CD14-positive monocyte (primary cell): ENCODE measurements around the gene PLCB1. TPM values are rescaled to one million over a fixed set of nuclear protein-coding genes. Genes with fewer than 3 reads are reported as not detected.

Experiments
- DNase-seq, 3 donors: peaks; one replicate each; pipeline ENCODE4 v3.0.0-alpha.2; 2011 to 2022
- H2AFZ ChIP-seq: 2 replicates; pipeline ENCODE4 v1.6.0; 2012; ENCODE audit warnings: mild to moderate bottlenecking, low read depth, low read length, inconsistent platforms; ENCODE audit not compliant: insufficient read depth, poor library complexity, severe bottlenecking
- H3K27ac ChIP-seq, 2 donors: 1 replicate in 1 of 2; 2 replicates in 1 of 2; pipeline ENCODE4 v1.5.1; 2012 to 2013; ENCODE audit warnings: low read length in 2 of 2, control low read depth in 1 of 2, inconsistent platforms in 1 of 2, low read depth in 1 of 2, mild to moderate bottlenecking in 1 of 2
- H3K27me3 ChIP-seq, 2 donors: one replicate each; pipeline versions ENCODE4 v1.6.0 to v1.6.1; 2011 to 2013; ENCODE audit warnings: low read length in 2 of 2; ENCODE audit not compliant: control insufficient read depth in 2 of 2, insufficient read depth in 2 of 2
- H3K36me3 ChIP-seq, 2 donors: replicated peaks in 1 of 2; 1 replicate in 1 of 2; 2 replicates in 1 of 2; pipeline versions ENCODE4 v1.5.1 to v1.6.1; 2012 to 2013; ENCODE audit warnings: low read length in 2 of 2, control low read depth in 1 of 2, inconsistent platforms in 1 of 2, mild to moderate bottlenecking in 1 of 2; ENCODE audit not compliant: insufficient read depth in 2 of 2, control insufficient read depth in 1 of 2
- H3K4me1 ChIP-seq, 2 donors: 1 replicate in 1 of 2; 2 replicates in 1 of 2; pipeline versions ENCODE4 v1.5.1 to v1.6.1; 2012 to 2013; ENCODE audit warnings: low read length in 2 of 2, control low read depth in 1 of 2, inconsistent platforms in 1 of 2, mild to moderate bottlenecking in 1 of 2, moderate library complexity in 1 of 2; ENCODE audit not compliant: insufficient read depth in 2 of 2, control insufficient read depth in 1 of 2
- H3K4me2 ChIP-seq: replicated peaks from 2 replicates; pipeline ENCODE3; 2012; ENCODE audit warnings: low read length, moderate library complexity, mild to moderate bottlenecking; ENCODE audit not compliant: poor library complexity, severe bottlenecking; ENCODE audit errors: extremely low read depth
- H3K4me3 ChIP-seq, 3 experiments: fragments of 200-600 bp in 1 of 3; sonication (generic) in 1 of 3; replicated peaks in 1 of 3; 1 replicate in 2 of 3; 2 replicates in 1 of 3; pipeline ENCODE4 v1.5.1; 2011 to 2013; ENCODE audit warnings: low read length in 3 of 3, mild to moderate bottlenecking in 3 of 3, control low read depth in 2 of 3, low read depth in 2 of 3, inconsistent platforms in 1 of 3, moderate library complexity in 1 of 3
- H3K79me2 ChIP-seq: 2 replicates; pipeline ENCODE4 v1.6.0; 2012; ENCODE audit warnings: mild to moderate bottlenecking, control low read depth, inconsistent platforms, low read length, moderate library complexity; ENCODE audit not compliant: insufficient read depth
- H3K9ac ChIP-seq: 2 replicates; pipeline ENCODE4 v1.6.0; 2017; ENCODE audit warnings: low read length, mild to moderate bottlenecking; ENCODE audit not compliant: insufficient read depth, poor library complexity, severe bottlenecking
- H3K9me3 ChIP-seq, 2 donors: replicated peaks in 1 of 2; 1 replicate in 1 of 2; 2 replicates in 1 of 2; pipeline versions ENCODE4 v1.5.1 to v1.6.1; 2012 to 2013; ENCODE audit warnings: low read length in 2 of 2, control low read depth in 1 of 2; ENCODE audit not compliant: control insufficient read depth in 1 of 2, insufficient read depth in 1 of 2
- H4K20me1 ChIP-seq: 2 replicates; pipeline ENCODE4 v1.6.0; 2012; ENCODE audit warnings: mild to moderate bottlenecking, low read length, control low read depth, moderate library complexity; ENCODE audit not compliant: insufficient read depth
- H3K27ac Mint-ChIP-seq, 7 donors: one replicate each; pipeline ENCODE4 v1.8.0; 2020; ENCODE audit warnings: mild to moderate bottlenecking in 7 of 7, mixed read lengths in 7 of 7, moderate library complexity in 6 of 7, inconsistent platforms in 2 of 7
- H3K27me3 Mint-ChIP-seq, 3 donors: one replicate each; pipeline ENCODE4 v1.8.0; 2021 to 2022; ENCODE audit warnings: low read depth in 3 of 3, mild to moderate bottlenecking in 3 of 3, mixed read lengths in 3 of 3, moderate library complexity in 3 of 3, inconsistent platforms in 1 of 3
- H3K36me3 Mint-ChIP-seq, 2 donors: one replicate each; pipeline ENCODE4 v1.8.0; 2020; ENCODE audit warnings: mixed read lengths in 2 of 2, inconsistent platforms in 1 of 2, mild to moderate bottlenecking in 1 of 2
- H3K4me1 Mint-ChIP-seq: one replicate; pipeline ENCODE4 v1.8.0; 2020; ENCODE audit warnings: mild to moderate bottlenecking, mixed read lengths
- H3K4me3 Mint-ChIP-seq, 2 donors: one replicate each; pipeline ENCODE4 v1.8.0; 2020; ENCODE audit warnings: mild to moderate bottlenecking in 2 of 2, mixed read lengths in 2 of 2, moderate library complexity in 1 of 2
- H3K9me3 Mint-ChIP-seq, 7 donors: one replicate each; pipeline ENCODE4 v1.8.0; 2020 to 2022; ENCODE audit warnings: mixed read lengths in 7 of 7, mild to moderate bottlenecking in 6 of 7, moderate library complexity in 6 of 7, inconsistent platforms in 2 of 7
- CTCF ChIP-seq: fragments of 200-600 bp; IDR thresholded peaks from one replicate; pipeline ENCODE4 v1.8.0; 2022; ENCODE audit warnings: antibody characterized with exemption, mild to moderate bottlenecking
- WGBS: methylation state at CpG from one replicate; pipeline ENCODE4 v1.1.5; 2013; ENCODE audit warnings: missing lambda C conversion rate; ENCODE audit not compliant: insufficient coverage; 5-methylcytosine and 5-hydroxymethylcytosine counted together
- intact Hi-C, 2 donors: fragments of 100-400 bp; cut with micrococcal nuclease; formaldehyde crosslinking; loops; one replicate each; pipeline versions ENCODE4 v1.15.0 to v1.15.1; 2023
- polyA plus RNA-seq, 3 donors: library from polyadenylated mRNA; depleted of rRNA in 1 of 3; unstranded in 2 of 3; stranded (reverse) in 1 of 3; fragments of 300-500 nt in 2 of 3; fragments of >200 nt in 1 of 3; fragmentation: Illumina TruSeq in 2 of 3; gene quantifications; 1 replicate in 2 of 3; 2 replicates in 1 of 3; pipeline ENCODE4 v1.2.3, GENCODE V29; 2012 to 2021

PLCB1 gene
- polyA plus RNA-seq, 3 donors = 8.6 to 16.4 (median 13.2) TPM

- Histone ChIP-seq H3K4me1 (peaks cover 23 to 30% of the 10 kb centered on the region in 2 donors), H3K4me2 (no peak overlapping the region), H3K9ac (no peak overlapping the region), H3K4me3 (no peak overlapping the region), H2AFZ (no peak overlapping the region), H3K79me2 (peaks cover 26% of the 10 kb centered on the region), H3K27ac (no peak overlapping the region), H4K20me1 (peaks cover 22% of the 10 kb centered on the region), H3K27me3 (no peaks in the 10 kb centered on the region), H3K9me3 (no peaks in the 10 kb centered on the region), H3K36me3 (no peaks in the 10 kb centered on the region)
- intact Hi-C loops = no loop called here
- Mint-ChIP-seq H3K4me1 (peaks cover 24% of the 10 kb centered on the region), H3K4me3 (no peak overlapping the region), H3K27ac (no peak overlapping the region), H3K9me3 (peaks cover 0 to 1% (median 0%) of the 10 kb centered on the region in 7 donors), H3K36me3 (peaks cover 2 to 3% of the 10 kb centered on the region in 2 donors), H3K27me3 (peaks cover 0 to 1% (median 0%) of the 10 kb centered on the region in 3 donors)
- DNase-seq = no peak
- TF ChIP-seq CTCF = no peak
- WGBS = no CpG with 5 or more reads among the region's 8 CpGs
These were observed 83.3 kb downstream of the PLCB1 start for GRCh38 chr20:8215361-8215781.

GRCh38 chr20:8216375-8217200 is 84.5 kb downstream of the PLCB1 start:
- H2AFZ ChIP-seq = no peak overlapping the region
- H3K27ac Mint-ChIP-seq = no peak overlapping the region
- intact Hi-C loops = no loop called here
- no peaks in the 10 kb centered on the region for H3K36me3 ChIP-seq
- peaks cover 26% of the 10 kb centered on the region for H4K20me1 ChIP-seq
- no peaks in the 10 kb centered on the region for H3K27me3 ChIP-seq
- H3K4me3 Mint-ChIP-seq = no peak overlapping the region
- no peaks in the 10 kb centered on the region for H3K9me3 ChIP-seq
- peaks cover 23 to 30% of the 10 kb centered on the region in 2 donors for H3K4me1 ChIP-seq
- H3K4me3 ChIP-seq = no peak overlapping the region
- H3K27ac ChIP-seq = no peak overlapping the region
- peaks cover 0 to 1% (median 0%) of the 10 kb centered on the region in 3 donors for H3K27me3 Mint-ChIP-seq
- peaks cover 22% of the 10 kb centered on the region for H3K79me2 ChIP-seq
- no peak overlapping the region for H3K9ac ChIP-seq
- no CpG with 5 or more reads among the region's 5 CpGs for WGBS
- no peak overlapping the region for H3K4me2 ChIP-seq
- no peak for TF ChIP-seq CTCF
- peaks cover 0 to 1% (median 0%) of the 10 kb centered on the region in 7 donors for H3K9me3 Mint-ChIP-seq
- peaks cover 25% of the 10 kb centered on the region for H3K4me1 Mint-ChIP-seq
- peaks cover 0 to 3% of the 10 kb centered on the region in 2 donors for H3K36me3 Mint-ChIP-seq
- DNase-seq = no peak
